Keratinocyte (primary cell): ENCODE results near the gene SIPA1L3. TPM values are rescaled to one million over a fixed set of nuclear protein-coding genes. Genes with fewer than 3 reads are reported as not detected.

ENCODE experiments used
- DNase-seq: peaks from one replicate; pipeline ENCODE4 v3.0.0-alpha.2; 2011; ENCODE audit warnings: low read depth, missing footprints, low spot score
- FAIRE-seq: peaks from 2 replicates; lab custom pipeline; 2011; peaks lifted over from hg19 to GRCh38; lab: Jason Lieb, UNC
- H2AFZ ChIP-seq: 2 replicates; pipeline ENCODE4 v1.6.0; 2012; ENCODE audit warnings: low read length, control low read depth, inconsistent platforms; ENCODE audit not compliant: control insufficient read depth
- H3K27ac ChIP-seq: 2 replicates; pipeline ENCODE4 v1.5.1; 2011; ENCODE audit warnings: low read length; ENCODE audit not compliant: control insufficient read depth, insufficient read depth
- H3K27me3 ChIP-seq: 3 replicates; pipeline ENCODE4 v1.6.0; 2011; ENCODE audit warnings: low read length; ENCODE audit not compliant: control insufficient read depth, insufficient read depth; ENCODE audit errors: extremely low read depth
- H3K36me3 ChIP-seq, 2 experiments: 2 replicates in 1 of 2; 3 replicates in 1 of 2; pipeline ENCODE4 v1.5.1; 2011; ENCODE audit warnings: low read length in 2 of 2, mild to moderate bottlenecking in 1 of 2; ENCODE audit not compliant: control insufficient read depth in 2 of 2, insufficient read depth in 2 of 2; ENCODE audit errors: extremely low read depth in 1 of 2
- H3K4me1 ChIP-seq: 3 replicates; pipeline ENCODE4 v1.5.1; 2011; ENCODE audit warnings: low read length; ENCODE audit not compliant: control insufficient read depth, insufficient read depth; ENCODE audit errors: extremely low read depth
- H3K4me2 ChIP-seq: 3 replicates; pipeline ENCODE4 v1.6.0; 2011; ENCODE audit warnings: low read depth, low read length; ENCODE audit not compliant: control insufficient read depth, insufficient read depth; ENCODE audit errors: extremely low read depth
- H3K4me3 ChIP-seq, 3 experiments: fragments of 200-600 bp in 1 of 3; sonication (generic) in 1 of 3; 2 replicates in 2 of 3; 3 replicates in 1 of 3; pipeline ENCODE4 v1.5.1; 2011 to 2016; ENCODE audit warnings: low read length in 3 of 3, mild to moderate bottlenecking in 3 of 3, control low read depth in 2 of 3, inconsistent platforms in 1 of 3, low read depth in 1 of 3, mixed read lengths in 1 of 3, mixed run types in 1 of 3, moderate library complexity in 1 of 3; ENCODE audit not compliant: control insufficient read depth in 2 of 3, insufficient read depth in 2 of 3; ENCODE audit errors: extremely low read depth in 1 of 3
- H3K79me2 ChIP-seq: 2 replicates; pipeline ENCODE4 v1.6.0; 2012; ENCODE audit warnings: low read length; ENCODE audit not compliant: control insufficient read depth, insufficient read depth
- H3K9ac ChIP-seq: 3 replicates; pipeline ENCODE4 v1.6.0; 2011; ENCODE audit warnings: low read length; ENCODE audit not compliant: control insufficient read depth, insufficient read depth; ENCODE audit errors: extremely low read depth
- H3K9me1 ChIP-seq: 3 replicates; pipeline ENCODE4 v1.6.0; 2011; ENCODE audit warnings: low read length; ENCODE audit not compliant: control insufficient read depth, insufficient read depth; ENCODE audit errors: extremely low read depth
- H3K9me3 ChIP-seq: 2 replicates; pipeline ENCODE4 v1.5.1; 2012; ENCODE audit warnings: low read depth, low read length; ENCODE audit not compliant: control insufficient read depth
- H4K20me1 ChIP-seq: 3 replicates; pipeline ENCODE4 v1.6.0; 2011; ENCODE audit warnings: low read length; ENCODE audit not compliant: control insufficient read depth, insufficient read depth; ENCODE audit errors: extremely low read depth
- EZH2 ChIP-seq: IDR thresholded peaks from one replicate; pipeline ENCODE4 v1.6.1; 2012; ENCODE audit warnings: inconsistent platforms, mild to moderate bottlenecking, low read length, moderate library complexity
- dilution Hi-C: fragments of 300-500 bp; cut with MboI; formaldehyde crosslinking; loops from one replicate; pipeline ENCODE4 v1.7.0; 2020; ENCODE audit warnings: low sequenced_read_pairs; ENCODE audit not compliant: extremely low pct_ligation_motif_present
- polyA plus RNA-seq, 5 experiments: library from polyadenylated mRNA; depleted of rRNA in 3 of 5; stranded (reverse) in 3 of 5; stranded (forward) in 1 of 5; unstranded in 1 of 5; fragments of >200 nt; gene quantifications; 1 replicate in 1 of 5; 2 replicates in 3 of 5; 3 replicates in 1 of 5; pipeline versions ENCODE4 v1.2.1 to v1.2.3, GENCODE V29; 2011 to 2012; ENCODE audit warnings: missing spikeins in 2 of 5, low read depth in 1 of 5, low replicate concordance in 1 of 5
- TF ChIP-seq, protein P1 (sequence below), 3 experiments: IDR thresholded peaks in 1 of 3; conservative IDR thresholded peaks in 1 of 3; optimal IDR thresholded peaks in 1 of 3; 2 replicates in 2 of 3; 3 replicates in 1 of 3; pipeline versions ENCODE3 to v1.5.1; 2011; ENCODE audit warnings: low read length in 3 of 3, mild to moderate bottlenecking in 3 of 3, moderate library complexity in 2 of 3, control low read depth in 1 of 3, inconsistent platforms in 1 of 3; ENCODE audit not compliant: insufficient read depth in 2 of 3; ENCODE audit errors: extremely low read depth in 1 of 3

The SIPA1L3 gene
- polyA plus RNA-seq, 1 donor (not counting 4 experiments of a cell fraction or from before 2014, with no cell fraction given) = 8.0 TPM

- Histone ChIP-seq H3K9ac (no peak overlapping the region), H3K79me2 (peaks cover 13% of the 10 kb centered on the region), H4K20me1 (no peaks in the 10 kb centered on the region), H3K4me3 (no peak overlapping the region), H3K4me2 (no peak overlapping the region), H3K27ac (no peak overlapping the region), H2AFZ (no peak overlapping the region), H3K36me3 (peaks cover 21 to 23% of the 10 kb centered on the region in 2 experiments), H3K9me3 (no peaks in the 10 kb centered on the region), H3K27me3 (no peaks in the 10 kb centered on the region), H3K4me1 (peaks cover 14% of the 10 kb centered on the region), H3K9me1 (no peaks in the 10 kb centered on the region)
- dilution Hi-C loops = no loop called here
- FAIRE-seq (no peak), DNase-seq (no peak)
- TF ChIP-seq EZH2 = no peak
- TF ChIP-seq, protein P1, sequence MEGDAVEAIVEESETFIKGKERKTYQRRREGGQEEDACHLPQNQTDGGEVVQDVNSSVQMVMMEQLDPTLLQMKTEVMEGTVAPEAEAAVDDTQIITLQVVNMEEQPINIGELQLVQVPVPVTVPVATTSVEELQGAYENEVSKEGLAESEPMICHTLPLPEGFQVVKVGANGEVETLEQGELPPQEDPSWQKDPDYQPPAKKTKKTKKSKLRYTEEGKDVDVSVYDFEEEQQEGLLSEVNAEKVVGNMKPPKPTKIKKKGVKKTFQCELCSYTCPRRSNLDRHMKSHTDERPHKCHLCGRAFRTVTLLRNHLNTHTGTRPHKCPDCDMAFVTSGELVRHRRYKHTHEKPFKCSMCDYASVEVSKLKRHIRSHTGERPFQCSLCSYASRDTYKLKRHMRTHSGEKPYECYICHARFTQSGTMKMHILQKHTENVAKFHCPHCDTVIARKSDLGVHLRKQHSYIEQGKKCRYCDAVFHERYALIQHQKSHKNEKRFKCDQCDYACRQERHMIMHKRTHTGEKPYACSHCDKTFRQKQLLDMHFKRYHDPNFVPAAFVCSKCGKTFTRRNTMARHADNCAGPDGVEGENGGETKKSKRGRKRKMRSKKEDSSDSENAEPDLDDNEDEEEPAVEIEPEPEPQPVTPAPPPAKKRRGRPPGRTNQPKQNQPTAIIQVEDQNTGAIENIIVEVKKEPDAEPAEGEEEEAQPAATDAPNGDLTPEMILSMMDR (optimal IDR thresholded peaks at IDR 0.05 in 1 of 3, IDR thresholded peaks at IDR 0.05 in 1 of 3, conservative IDR thresholded peaks at IDR 0.05 in 1 of 3; ENCODE audit: extremely low read depth in 1 of 3, insufficient read depth in 2 of 3, low read length in 3 of 3) = no peak
Measured at GRCh38 chr19:38184815-38185214, 277.8 kb downstream of the SIPA1L3 start.

DNA sequence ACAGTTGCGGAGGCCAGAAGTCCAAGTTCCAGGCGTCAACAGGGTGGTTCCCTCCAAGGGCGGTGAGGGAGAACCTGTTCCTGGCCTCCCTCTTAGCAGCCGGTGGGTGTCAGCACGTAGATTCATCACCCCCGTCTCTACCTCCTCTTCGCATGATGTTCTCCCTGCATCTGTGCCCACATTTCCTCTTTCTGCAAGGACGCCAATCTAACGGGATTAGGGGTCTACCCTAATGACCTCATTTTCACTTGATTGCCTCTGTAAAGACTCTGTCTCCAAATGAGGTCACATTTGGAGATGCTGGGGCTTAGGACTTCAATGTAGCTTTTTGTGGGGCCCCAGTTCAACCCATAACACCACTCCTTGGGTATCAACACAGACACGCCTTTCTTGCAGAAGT lies 278.6 kb downstream of the SIPA1L3 start:
- no peaks in the 10 kb centered on the region for H4K20me1 ChIP-seq
- dilution Hi-C loops = no loop called here
- no peak overlapping the region for H3K27ac ChIP-seq

More for the DNA sequence above, 278.6 kb downstream of the SIPA1L3 start:
- H3K36me3 ChIP-seq = peaks cover 22 to 25% of the 10 kb centered on the region in 2 experiments
- no peak overlapping the region for H2AFZ ChIP-seq
- TF ChIP-seq EZH2 = no peak
- TF ChIP-seq, protein P1 (optimal IDR thresholded peaks at IDR 0.05 in 1 of 3, IDR thresholded peaks at IDR 0.05 in 1 of 3, conservative IDR thresholded peaks at IDR 0.05 in 1 of 3; ENCODE audit: extremely low read depth in 1 of 3, insufficient read depth in 2 of 3, low read length in 3 of 3) = no peak
- no peaks in the 10 kb centered on the region for H3K27me3 ChIP-seq
- H3K9me1 ChIP-seq = no peaks in the 10 kb centered on the region
- H3K9ac ChIP-seq = no peak overlapping the region
- H3K4me3 ChIP-seq = no peak overlapping the region
- peaks cover 13% of the 10 kb centered on the region for H3K79me2 ChIP-seq
- no peak overlapping the region for H3K4me2 ChIP-seq
- DNase-seq (no peak), FAIRE-seq (no peak)
- peaks cover 16% of the 10 kb centered on the region for H3K4me1 ChIP-seq
- H3K9me3 ChIP-seq = no peaks in the 10 kb centered on the region
